H1 (cell line): ENCODE measurements around the gene AFF1. TPM values are rescaled to one million over a fixed set of nuclear protein-coding genes. Genes with fewer than 3 reads are reported as not detected.

ENCODE experiments used
- CTCF ChIA-PET: fragments of 300-600 bp; sonication (Branson Sonifier 250); formaldehyde crosslinking; loops from one replicate; lab custom pipeline; 2021; ENCODE audit not compliant: partially characterized antibody; lab: Charles Lee
- POLR2A ChIA-PET: fragments of 300-600 bp; sonication (Branson Sonifier 250); formaldehyde crosslinking; loops from one replicate; lab custom pipeline; 2021; ENCODE audit warnings: inconsistent platforms; ENCODE audit not compliant: partially characterized antibody; lab: Charles Lee
- DNase-seq, 2 experiments: peaks; one replicate each; pipeline versions ENCODE4 v3.0.0 to v3.0.0-alpha.2; 2010 to 2022; ENCODE audit warnings: low spot score in 2 of 2, low read depth in 1 of 2, mixed read lengths in 1 of 2
- FAIRE-seq: peaks from 2 replicates; lab custom pipeline; 2011; peaks lifted over from hg19 to GRCh38; lab: Jason Lieb, UNC
- H2AFZ ChIP-seq: 2 replicates; pipeline ENCODE4 v1.8.1; 2012; ENCODE audit warnings: low read length, inconsistent platforms
- H2AK5ac ChIP-seq: 2 replicates; pipeline ENCODE4 v1.6.1; 2013; ENCODE audit warnings: low read depth, low read length
- H2BK120ac ChIP-seq: replicated peaks from 2 replicates; pipeline ENCODE3; 2013; ENCODE audit warnings: low read depth, low read length, inconsistent platforms
- H2BK12ac ChIP-seq: 2 replicates; pipeline ENCODE4 v1.6.1; 2013; ENCODE audit warnings: low read depth, low read length
- H2BK15ac ChIP-seq: 2 replicates; pipeline ENCODE4 v1.6.1; 2013; ENCODE audit warnings: low read length
- H2BK20ac ChIP-seq: 2 replicates; pipeline ENCODE4 v1.6.1; 2013; ENCODE audit warnings: low read length
- H2BK5ac ChIP-seq: 2 replicates; pipeline ENCODE4 v1.6.1; 2013; ENCODE audit warnings: low read depth, low read length
- H3K14ac ChIP-seq: 2 replicates; pipeline ENCODE4 v1.6.1; 2013; ENCODE audit warnings: inconsistent platforms; ENCODE audit not compliant: insufficient read length
- H3K18ac ChIP-seq: 2 replicates; pipeline ENCODE4 v1.6.1; 2013; ENCODE audit warnings: low read length; ENCODE audit errors: extremely low read depth
- H3K23ac ChIP-seq: 2 replicates; pipeline ENCODE4 v1.6.1; 2013; ENCODE audit warnings: inconsistent platforms; ENCODE audit not compliant: insufficient read length
- H3K23me2 ChIP-seq: 2 replicates; pipeline ENCODE4 v1.6.1; 2013; ENCODE audit warnings: low read depth, low read length
- H3K27ac ChIP-seq: 2 replicates; pipeline ENCODE4 v1.6.1; 2011; ENCODE audit warnings: low read depth, low read length, inconsistent platforms
- H3K27me3 ChIP-seq, 4 experiments: replicated peaks in 1 of 4; 1 replicate in 1 of 4; 2 replicates in 3 of 4; pipeline versions ENCODE4 v1.6.1 to v1.8.1; 2011 to 2013; ENCODE audit warnings: low read length in 3 of 4, mild to moderate bottlenecking in 3 of 4, inconsistent platforms in 2 of 4, mixed read lengths in 2 of 4, moderate library complexity in 1 of 4; ENCODE audit not compliant: control insufficient read depth in 3 of 4, insufficient read depth in 3 of 4; ENCODE audit errors: extremely low read depth in 1 of 4
- H3K36me3 ChIP-seq, 4 experiments: 2 replicates each; pipeline versions ENCODE4 v1.6.1 to v1.8.1; 2011 to 2013; ENCODE audit warnings: mild to moderate bottlenecking in 4 of 4, low read length in 3 of 4, moderate library complexity in 2 of 4, control low read depth in 1 of 4, inconsistent platforms in 1 of 4; ENCODE audit not compliant: insufficient read depth in 4 of 4, control insufficient read depth in 2 of 4
- H3K4ac ChIP-seq: replicated peaks from 2 replicates; pipeline ENCODE3; 2013; ENCODE audit warnings: low read length, low read depth, mixed read lengths, inconsistent platforms; ENCODE audit not compliant: insufficient read length
- H3K4me1 ChIP-seq, 4 experiments: replicated peaks in 1 of 4; 1 replicate in 1 of 4; 2 replicates in 3 of 4; pipeline versions ENCODE4 v1.6.1 to v1.8.1; 2011 to 2013; ENCODE audit warnings: low read length in 3 of 4, inconsistent platforms in 2 of 4, mixed read lengths in 1 of 4; ENCODE audit not compliant: insufficient read depth in 4 of 4, control insufficient read depth in 3 of 4
- H3K4me2 ChIP-seq, 2 experiments: 2 replicates each; pipeline versions ENCODE4 v1.6.1 to v1.8.1; 2011 to 2013; ENCODE audit warnings: low read depth in 2 of 2, low read length in 2 of 2, control low read depth in 1 of 2, inconsistent platforms in 1 of 2, mild to moderate bottlenecking in 1 of 2; ENCODE audit not compliant: insufficient read depth in 1 of 2
- H3K4me3 ChIP-seq, 4 experiments: fragments of 200-600, 300-600 bp in 1 of 4; sonication (generic), shearing (Covaris generic), sonication (Bioruptor Twin) in 1 of 4; 2 replicates each; pipeline versions ENCODE4 v1.5.1 to v1.8.1; 2011 to 2016; ENCODE audit warnings: low read length in 4 of 4, low read depth in 3 of 4, control low read depth in 2 of 4, inconsistent platforms in 2 of 4, mild to moderate bottlenecking in 2 of 4, mixed read lengths in 1 of 4, moderate library complexity in 1 of 4; ENCODE audit not compliant: insufficient read depth in 2 of 4; ENCODE audit errors: extremely low read depth in 1 of 4
- H3K56ac ChIP-seq: replicated peaks from 2 replicates; pipeline ENCODE3; 2013; ENCODE audit warnings: low read depth, mild to moderate bottlenecking, mixed read lengths, low read length, inconsistent platforms; ENCODE audit not compliant: insufficient read length
- H3K79me1 ChIP-seq: 2 replicates; pipeline ENCODE4 v1.6.1; 2013; ENCODE audit warnings: low read depth, low read length, control low read depth
- H3K79me2 ChIP-seq, 2 experiments: 2 replicates each; pipeline versions ENCODE4 v1.6.1 to v1.8.1; 2012 to 2013; ENCODE audit warnings: low read length in 2 of 2, mild to moderate bottlenecking in 2 of 2, inconsistent platforms in 1 of 2; ENCODE audit not compliant: insufficient read depth in 2 of 2, control insufficient read depth in 1 of 2
- H3K9ac ChIP-seq, 4 experiments: replicated peaks in 1 of 4; 1 replicate in 1 of 4; 2 replicates in 3 of 4; pipeline versions ENCODE4 v1.6.1 to v1.8.1; 2011 to 2013; ENCODE audit warnings: low read depth in 3 of 4, low read length in 3 of 4, control low read depth in 2 of 4, mild to moderate bottlenecking in 2 of 4, moderate library complexity in 2 of 4, inconsistent platforms in 1 of 4; ENCODE audit errors: extremely low read depth in 1 of 4
- H3K9me3 ChIP-seq, 2 experiments: 2 replicates each; pipeline versions ENCODE4 v1.6.1 to v1.8.1; 2012 to 2013; ENCODE audit warnings: mild to moderate bottlenecking in 2 of 2, moderate library complexity in 2 of 2, control low read depth in 1 of 2, inconsistent platforms in 1 of 2, low read depth in 1 of 2, low read length in 1 of 2, mixed read lengths in 1 of 2; ENCODE audit not compliant: insufficient read depth in 2 of 2
- H4K20me1 ChIP-seq, 2 experiments: replicated peaks in 1 of 2; 2 replicates each; pipeline versions ENCODE3 to v1.8.1; 2011 to 2013; ENCODE audit warnings: inconsistent platforms in 2 of 2, low read length in 2 of 2, mild to moderate bottlenecking in 1 of 2; ENCODE audit not compliant: insufficient read depth in 2 of 2, control insufficient read depth in 1 of 2
- H4K5ac ChIP-seq: 2 replicates; pipeline ENCODE4 v1.6.1; 2013; ENCODE audit warnings: low read length, low read depth, mixed read lengths, inconsistent platforms; ENCODE audit not compliant: insufficient read length
- H4K8ac ChIP-seq: 2 replicates; pipeline ENCODE4 v1.8.0; 2013; ENCODE audit warnings: mild to moderate bottlenecking, moderate library complexity, low read length, inconsistent platforms; ENCODE audit not compliant: insufficient read depth; ENCODE audit errors: extremely low read depth
- H4K91ac ChIP-seq: replicated peaks from 2 replicates; pipeline ENCODE3; 2013; ENCODE audit warnings: low read length, mixed read lengths, inconsistent platforms; ENCODE audit not compliant: insufficient read length
- EP300 ChIP-seq, 2 experiments: IDR thresholded peaks; 1 replicate in 1 of 2; 2 replicates in 1 of 2; pipeline ENCODE4 v1.6.1; 2011 to 2012; ENCODE audit warnings: low read depth in 2 of 2, low read length in 2 of 2, mild to moderate bottlenecking in 2 of 2, borderline replicate concordance in 1 of 2, inconsistent platforms in 1 of 2, moderate library complexity in 1 of 2
- JUND ChIP-seq: IDR thresholded peaks from 2 replicates; pipeline ENCODE4 v1.6.1; 2011; ENCODE audit warnings: mild to moderate bottlenecking, improper control_type of control experiment, low read length
- NRF1 ChIP-seq: IDR thresholded peaks from 2 replicates; pipeline ENCODE4 v1.6.1; 2011; ENCODE audit warnings: mild to moderate bottlenecking, low read depth, low read length, improper control_type of control experiment
- SP1 ChIP-seq: IDR thresholded peaks from 2 replicates; pipeline ENCODE4 v1.6.1; 2011; ENCODE audit warnings: low read depth, low read length
- SP2 ChIP-seq: IDR thresholded peaks from 2 replicates; pipeline ENCODE4 v1.6.1; 2012; ENCODE audit warnings: mild to moderate bottlenecking, low read length, inconsistent platforms
- SRF ChIP-seq: IDR thresholded peaks from 2 replicates; pipeline ENCODE4 v1.6.1; 2011; ENCODE audit warnings: mild to moderate bottlenecking, low read depth, low read length, moderate library complexity
- ZNF274 ChIP-seq: IDR thresholded peaks from 2 replicates; pipeline ENCODE4 v1.7.0; 2012; ENCODE audit warnings: low read length, borderline replicate concordance; ENCODE audit errors: extremely low read depth
- WGBS, 2 experiments: shearing (Covaris generic) in 1 of 2; methylation state at CpG; one replicate each; pipeline versions ENCODE4 v1.1.6 to v1.1.7; 2013 to 2015; ENCODE audit warnings: low lambda C conversion rate in 2 of 2, mixed read lengths in 2 of 2, inconsistent platforms in 1 of 2, low coverage in 1 of 2, missing lambda C conversion rate in 1 of 2; ENCODE audit not compliant: insufficient replicate concordance in 2 of 2, insufficient coverage in 1 of 2, insufficient read length in 1 of 2; ENCODE audit errors: extremely low coverage in 1 of 2, missing lambda C conversion rate in 1 of 2; 5-methylcytosine and 5-hydroxymethylcytosine counted together
- polyA plus RNA-seq, 7 experiments: library from polyadenylated mRNA; depleted of rRNA in 3 of 7; stranded (reverse) in 5 of 7; unstranded in 2 of 7; fragments of >200 nt in 5 of 7; fragments of 200-250 nt in 2 of 7; gene quantifications; 1 replicate in 5 of 7; 2 replicates in 1 of 7; 4 replicates in 1 of 7; pipeline versions ENCODE4 v1.2.1 to v1.2.3, GENCODE V29; 2011 to 2013; ENCODE audit warnings: missing spikeins in 2 of 7, mixed read lengths in 2 of 7
- total RNA-seq: library from RNA; stranded (reverse); fragmentation: NEBNext Ultra II Directional; extraction: Animal tissue kit (Norgen Biotek cat#: 25700); gene quantifications from 2 replicates; pipeline ENCODE4 v1.2.1, GENCODE V29; 2021

AFF1 gene
- total and polyA plus RNA-seq, 2 of the 8 experiments (the other 6 are each of a cell fraction or from before 2014, with no cell fraction given), result 14.8 to 85.5 TPM

- WGBS, 2 experiments, result 94% methylated on average over 7 of the region's 7 CpGs; no CpG with 5 or more reads in 1 of the 2 experiments
- TF ChIP-seq SRF, result no peak
- TF ChIP-seq EP300 (IDR thresholded peaks at IDR 0.05; ENCODE audit: borderline replicate concordance in 1 of 2, low read depth in 2 of 2, low read length in 2 of 2), result no peak
- no peak for TF ChIP-seq JUND
- TF ChIP-seq ZNF274, result no peak
- TF ChIP-seq NRF1, result no peak
- no peak for TF ChIP-seq SP1
- no peak for TF ChIP-seq SP2
- TF ChIP-seq, all 59 proteins: peak for 0
- no peak overlapping the region for H2BK120ac ChIP-seq
- no peak overlapping the region for H3K14ac ChIP-seq
- no peak overlapping the region for H3K56ac ChIP-seq
- H4K8ac ChIP-seq, result no peak overlapping the region
- H3K23ac ChIP-seq, result no peak overlapping the region
- no peak overlapping the region for H2AFZ ChIP-seq
- H3K18ac ChIP-seq, result no peak overlapping the region
- no peak overlapping the region for H2BK12ac ChIP-seq
- no peaks in the 10 kb centered on the region for H3K79me2 ChIP-seq
- no peak overlapping the region for H3K9ac ChIP-seq
- no peak overlapping the region for H4K5ac ChIP-seq
- H3K27ac ChIP-seq, result no peak overlapping the region
- FAIRE-seq, result no peak
- no peaks in the 10 kb centered on the region for H3K23me2 ChIP-seq
- no peak overlapping the region for H3K4me2 ChIP-seq
- no peaks in the 10 kb centered on the region for H3K4me1 ChIP-seq
- no peaks in the 10 kb centered on the region for H3K36me3 ChIP-seq
- H3K4me3 ChIP-seq, result no peak overlapping the region
- H3K4ac ChIP-seq, result no peak overlapping the region
- no peaks in the 10 kb centered on the region for H3K9me3 ChIP-seq
- no peaks in the 10 kb centered on the region for H3K79me1 ChIP-seq
- ChIA-PET POLR2A (no interaction called here), CTCF (interaction anchor here (1.1 kb wide), 1 partner anchor 21 kb away, joined by 3 read pairs; no protein-coding TSS in a partner anchor)
- no peak overlapping the region for H2AK5ac ChIP-seq
- H4K91ac ChIP-seq, result no peak overlapping the region
- no peaks in the 10 kb centered on the region for H4K20me1 ChIP-seq
- H2BK20ac ChIP-seq, result no peak overlapping the region
- H2BK5ac ChIP-seq, result no peak overlapping the region
- no peak for DNase-seq
- no peak overlapping the region for H2BK15ac ChIP-seq
- H3K27me3 ChIP-seq, result no peaks in the 10 kb centered on the region
These were observed 254.1 kb downstream of the AFF1 start for GRCh38 chr4:87188932-87189331.
